Measurements from ENCODE around the gene DCP2.

DCP2 gene

DNA sequence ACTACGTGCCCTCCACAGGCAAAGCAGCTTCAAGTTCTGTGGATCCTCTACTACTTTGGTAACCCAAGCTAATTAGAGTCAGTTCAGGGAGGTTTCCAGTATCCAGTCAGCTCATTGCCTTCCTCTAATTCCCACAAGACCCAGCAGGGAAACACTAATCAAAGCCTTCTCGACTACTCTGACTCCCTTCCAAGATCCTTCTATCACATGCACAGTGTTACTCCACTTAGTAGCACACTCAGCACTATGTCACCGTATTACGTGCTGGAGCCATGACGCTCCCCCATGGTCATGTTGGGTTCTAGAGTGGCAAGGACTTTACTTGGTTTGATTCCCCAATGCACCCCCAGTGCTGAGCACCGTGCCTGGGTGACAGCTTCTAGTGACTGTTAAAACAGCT is 53.0 kb downstream of the DCP2 start:
- Histone ChIP-seq H3K27ac (ENCODE audit: low read depth, low read length) (no peak overlapping the region), H3K4me1 (ENCODE audit: control insufficient read depth, low read length) (no peaks in the 10 kb centered on the region), H3K27me3 (ENCODE audit: control insufficient read depth, low read length) (no peaks in the 10 kb centered on the region)

DNA sequence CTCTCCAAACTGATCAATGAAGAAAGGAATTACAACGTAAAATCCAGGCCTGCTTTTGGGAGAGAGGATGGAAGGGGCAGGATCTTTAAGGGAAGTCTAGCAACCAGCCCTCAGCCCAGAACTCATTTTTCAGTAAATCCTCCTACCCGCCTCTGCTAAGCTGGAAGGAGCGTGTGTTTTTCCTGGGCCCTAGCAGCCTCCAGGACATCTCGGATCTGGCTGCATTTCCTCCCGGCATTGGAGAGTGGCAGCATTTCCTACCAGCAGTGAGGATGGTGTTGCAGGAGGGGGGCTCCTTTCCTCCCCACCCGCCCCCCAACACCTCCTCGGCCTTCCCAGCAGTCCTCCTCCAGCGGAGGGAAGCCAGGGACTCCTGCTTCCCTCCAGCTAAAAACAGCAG is 54.5 kb downstream of the DCP2 start:
- no peaks in the 10 kb centered on the region for H3K9me3 ChIP-seq (ENCODE audit: control insufficient read depth, insufficient read depth, low read length)
- no peaks in the 10 kb centered on the region for H3K36me3 ChIP-seq (ENCODE audit: control insufficient read depth, low read length)
- H3K9me2 ChIP-seq (replicated peaks; ENCODE audit: control insufficient read depth, low read length): no peaks in the 10 kb centered on the region
- H4K20me1 ChIP-seq (ENCODE audit: control insufficient read depth, insufficient read depth, low read depth, low read length): no peaks in the 10 kb centered on the region
- no peaks in the 10 kb centered on the region for H3K4me1 ChIP-seq (ENCODE audit: control insufficient read depth, low read length)
- H3K4me3 ChIP-seq (ENCODE audit: low read length): no peak overlapping the region
- no peaks in the 10 kb centered on the region for H3F3A ChIP-seq (ENCODE audit: control insufficient read depth, insufficient read depth)
- TF ChIP-seq, protein P1, sequence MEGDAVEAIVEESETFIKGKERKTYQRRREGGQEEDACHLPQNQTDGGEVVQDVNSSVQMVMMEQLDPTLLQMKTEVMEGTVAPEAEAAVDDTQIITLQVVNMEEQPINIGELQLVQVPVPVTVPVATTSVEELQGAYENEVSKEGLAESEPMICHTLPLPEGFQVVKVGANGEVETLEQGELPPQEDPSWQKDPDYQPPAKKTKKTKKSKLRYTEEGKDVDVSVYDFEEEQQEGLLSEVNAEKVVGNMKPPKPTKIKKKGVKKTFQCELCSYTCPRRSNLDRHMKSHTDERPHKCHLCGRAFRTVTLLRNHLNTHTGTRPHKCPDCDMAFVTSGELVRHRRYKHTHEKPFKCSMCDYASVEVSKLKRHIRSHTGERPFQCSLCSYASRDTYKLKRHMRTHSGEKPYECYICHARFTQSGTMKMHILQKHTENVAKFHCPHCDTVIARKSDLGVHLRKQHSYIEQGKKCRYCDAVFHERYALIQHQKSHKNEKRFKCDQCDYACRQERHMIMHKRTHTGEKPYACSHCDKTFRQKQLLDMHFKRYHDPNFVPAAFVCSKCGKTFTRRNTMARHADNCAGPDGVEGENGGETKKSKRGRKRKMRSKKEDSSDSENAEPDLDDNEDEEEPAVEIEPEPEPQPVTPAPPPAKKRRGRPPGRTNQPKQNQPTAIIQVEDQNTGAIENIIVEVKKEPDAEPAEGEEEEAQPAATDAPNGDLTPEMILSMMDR (IDR thresholded peaks at IDR 0.05; ENCODE audit: low read depth, low read length, poor library complexity, severe bottlenecking): no peak
- TF ChIP-seq EZH2phosphoT487 (IDR thresholded peaks at IDR 0.05; ENCODE audit: borderline replicate concordance, low read length): no peak
- no peaks in the 10 kb centered on the region for H3K27me3 ChIP-seq (ENCODE audit: control insufficient read depth, low read length)
- H3K27ac ChIP-seq (ENCODE audit: low read depth, low read length): no peak overlapping the region
- H3K4me2 ChIP-seq (ENCODE audit: low read length): no peak overlapping the region
- no peaks in the 10 kb centered on the region for H3K79me2 ChIP-seq (ENCODE audit: control insufficient read depth, low read length)

More for the DNA sequence above, 53.0 kb downstream of the DCP2 start:
- no peak overlapping the region for H3K4me2 ChIP-seq (ENCODE audit: low read length)
- H3F3A ChIP-seq (ENCODE audit: control insufficient read depth, insufficient read depth): no peaks in the 10 kb centered on the region
- H4K20me1 ChIP-seq (ENCODE audit: control insufficient read depth, insufficient read depth, low read depth, low read length): no peaks in the 10 kb centered on the region
- no peaks in the 10 kb centered on the region for H3K9me2 ChIP-seq (replicated peaks; ENCODE audit: control insufficient read depth, low read length)
- no peaks in the 10 kb centered on the region for H3K79me2 ChIP-seq (ENCODE audit: control insufficient read depth, low read length)
- no peak overlapping the region for H3K4me3 ChIP-seq (ENCODE audit: low read length)
- no peak for TF ChIP-seq EZH2phosphoT487 (IDR thresholded peaks at IDR 0.05; ENCODE audit: borderline replicate concordance, low read length)
- TF ChIP-seq, protein P1 (IDR thresholded peaks at IDR 0.05; ENCODE audit: low read depth, low read length, poor library complexity, severe bottlenecking): no peak
- H3K36me3 ChIP-seq (ENCODE audit: control insufficient read depth, low read length): no peaks in the 10 kb centered on the region
- H3K9me3 ChIP-seq (ENCODE audit: control insufficient read depth, insufficient read depth, low read length): no peaks in the 10 kb centered on the region

DNA sequence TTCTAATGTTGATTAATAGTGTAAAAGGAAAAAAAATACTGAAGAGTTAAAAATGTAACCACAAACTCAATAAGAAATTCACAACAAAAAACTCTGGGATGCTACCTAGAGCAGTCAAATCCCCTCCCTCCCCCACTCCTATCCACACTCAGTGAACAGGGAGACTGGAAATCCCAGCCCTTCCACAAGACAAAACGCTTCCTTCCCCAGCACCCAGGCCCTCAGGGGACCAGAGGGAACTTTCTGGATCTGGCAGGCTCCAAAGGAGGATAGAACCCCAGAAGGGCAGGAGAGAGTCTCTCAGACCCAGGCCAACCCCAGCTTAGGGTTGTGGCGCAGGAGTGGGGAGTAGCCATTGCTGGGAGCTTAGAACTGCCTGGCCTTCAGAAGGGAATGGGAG is 55.0 kb downstream of the DCP2 start:
- Histone ChIP-seq H3K9me2 (replicated peaks; ENCODE audit: control insufficient read depth, low read length) (no peaks in the 10 kb centered on the region), H4K20me1 (ENCODE audit: control insufficient read depth, insufficient read depth, low read depth, low read length) (no peaks in the 10 kb centered on the region), H3K4me2 (ENCODE audit: low read length) (no peak overlapping the region), H3K27me3 (ENCODE audit: control insufficient read depth, low read length) (no peaks in the 10 kb centered on the region), H3F3A (ENCODE audit: control insufficient read depth, insufficient read depth) (no peaks in the 10 kb centered on the region), H3K9me3 (ENCODE audit: control insufficient read depth, insufficient read depth, low read length) (no peaks in the 10 kb centered on the region), H3K79me2 (ENCODE audit: control insufficient read depth, low read length) (no peaks in the 10 kb centered on the region), H3K4me3 (ENCODE audit: low read length) (no peak overlapping the region), H3K27ac (ENCODE audit: low read depth, low read length) (no peak overlapping the region), H3K4me1 (ENCODE audit: control insufficient read depth, low read length) (no peaks in the 10 kb centered on the region), H3K36me3 (ENCODE audit: control insufficient read depth, low read length) (no peaks in the 10 kb centered on the region)
- TF ChIP-seq EZH2phosphoT487 (IDR thresholded peaks at IDR 0.05; ENCODE audit: borderline replicate concordance, low read length): no peak

DNA sequence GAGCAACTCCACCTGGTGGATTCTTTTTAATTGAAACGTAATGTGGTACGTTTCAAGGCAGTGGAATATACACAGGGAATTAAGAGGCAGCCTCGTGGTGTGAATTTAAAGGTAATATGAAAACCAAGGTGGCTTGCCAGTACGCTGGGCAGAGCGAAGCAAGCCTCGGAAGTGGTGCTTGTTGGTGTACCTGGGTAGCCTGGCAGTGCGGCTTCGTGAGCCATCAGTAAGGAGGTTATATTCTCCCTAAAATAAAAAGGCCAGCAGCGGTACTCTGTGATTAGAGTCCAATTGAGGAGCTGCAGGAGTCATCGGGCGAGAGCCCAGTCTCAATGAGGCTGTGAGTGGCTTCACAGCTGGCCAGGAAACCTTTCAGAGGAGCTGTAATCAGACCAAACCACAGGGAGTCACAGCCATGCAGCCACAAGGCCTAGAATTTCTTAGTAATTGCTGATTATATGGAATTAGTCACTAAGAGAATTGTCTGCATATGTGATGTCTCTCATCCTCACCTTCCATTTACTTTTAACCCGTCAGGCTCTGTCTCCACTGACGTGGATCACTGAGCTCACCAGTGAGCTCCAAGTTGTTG is 57.7 kb downstream of the DCP2 start:
- Histone ChIP-seq H3K27ac (ENCODE audit: low read depth, low read length) (no peak overlapping the region), H3K9me2 (replicated peaks; ENCODE audit: control insufficient read depth, low read length) (no peaks in the 10 kb centered on the region), H3K9me3 (ENCODE audit: control insufficient read depth, insufficient read depth, low read length) (no peaks in the 10 kb centered on the region), H3K4me1 (ENCODE audit: control insufficient read depth, low read length) (no peaks in the 10 kb centered on the region), H4K20me1 (ENCODE audit: control insufficient read depth, insufficient read depth, low read depth, low read length) (no peaks in the 10 kb centered on the region), H3K79me2 (ENCODE audit: control insufficient read depth, low read length) (no peaks in the 10 kb centered on the region), H3F3A (ENCODE audit: control insufficient read depth, insufficient read depth) (no peaks in the 10 kb centered on the region), H3K36me3 (ENCODE audit: control insufficient read depth, low read length) (no peaks in the 10 kb centered on the region), H3K4me3 (ENCODE audit: low read length) (no peak overlapping the region), H3K27me3 (ENCODE audit: control insufficient read depth, low read length) (no peaks in the 10 kb centered on the region), H3K4me2 (ENCODE audit: low read length) (no peak overlapping the region)
- no peak for TF ChIP-seq EZH2phosphoT487 (IDR thresholded peaks at IDR 0.05; ENCODE audit: borderline replicate concordance, low read length)
- TF ChIP-seq, protein P1 (IDR thresholded peaks at IDR 0.05; ENCODE audit: low read depth, low read length, poor library complexity, severe bottlenecking): no peak
